GM18951 (cell line): ENCODE results near the gene CASP6.

Experiments
- POLR2A ChIP-seq: IDR thresholded peaks from 4 replicates; pipeline ENCODE4 v1.6.1; 2011; ENCODE audit warnings: mild to moderate bottlenecking; ENCODE audit not compliant: insufficient read length, insufficient read depth; ENCODE audit errors: extremely low read depth
- in situ Hi-C: fragments of 300-500 bp; cut with MboI; formaldehyde crosslinking; loops from one replicate; pipeline ENCODE4 v1.12.0; 2022; ENCODE audit warnings: low sequenced_read_pairs, mixed read lengths, inconsistent platforms; ENCODE audit not compliant: unreplicated experiment

CASP6 gene

GRCh38 chr4:109675181-109675580 is 28.1 kb downstream of the CASP6 start:
- in situ Hi-C loops: no loop called here
- no peak for TF ChIP-seq POLR2A

GRCh38 chr4:109673303-109673702 is 29.9 kb downstream of the CASP6 start:
- no peak for TF ChIP-seq POLR2A

GRCh38 chr4:109672169-109672930 is 30.9 kb downstream of the CASP6 start:
- no peak for TF ChIP-seq POLR2A
- in situ Hi-C loops: loop anchor here (25.0 kb wide), 1 partner anchor 235 kb away; the partner anchor contains the start of gene SEC24B

More at GRCh38 chr4:109673303-109673702, 29.9 kb downstream of the CASP6 start:
- in situ Hi-C loops: loop anchor here (25.0 kb wide), 1 partner anchor 236 kb away; the partner anchor contains the start of gene SEC24B

- TF ChIP-seq POLR2A: no peak
- in situ Hi-C loops: loop anchor here (25.0 kb wide), 1 partner anchor 234 kb away; the partner anchor contains the start of gene SEC24B
Measured at GRCh38 chr4:109671350-109671749, 31.9 kb downstream of the CASP6 start.

GRCh38 chr4:109665783-109666485 is 37.3 kb downstream of the CASP6 start:
- no peak for TF ChIP-seq POLR2A
- in situ Hi-C loops: loop anchor here (25.0 kb wide), 1 partner anchor 229 kb away; the partner anchor contains the start of gene SEC24B

GRCh38 chr4:109662771-109663170 is 40.5 kb downstream of the CASP6 start:
- in situ Hi-C loops: loop anchor here (25.0 kb wide), 1 partner anchor 225 kb away; the partner anchor contains the start of gene SEC24B
- no peak for TF ChIP-seq POLR2A

- in situ Hi-C loops: loop anchor here (25.0 kb wide), 1 partner anchor 225 kb away; the partner anchor contains the start of gene SEC24B
- TF ChIP-seq POLR2A: no peak
Measured at GRCh38 chr4:109662116-109662515, 41.1 kb downstream of the CASP6 start.

- in situ Hi-C loops: loop anchor here (25.0 kb wide), 1 partner anchor 222 kb away; the partner anchor contains the start of gene SEC24B
- TF ChIP-seq POLR2A: no peak
Measured at GRCh38 chr4:109658871-109659410, 44.3 kb downstream of the CASP6 start.

- no peak for TF ChIP-seq POLR2A
- in situ Hi-C loops: loop anchor here (25.0 kb wide), 1 partner anchor 221 kb away; the partner anchor contains the start of gene SEC24B
Measured at GRCh38 chr4:109657854-109658418, 45.3 kb downstream of the CASP6 start.

- in situ Hi-C loops: loop anchor here (25.0 kb wide), 1 partner anchor 218 kb away; the partner anchor contains the start of gene SEC24B
- no peak for TF ChIP-seq POLR2A
Measured at GRCh38 chr4:109655396-109655795, 47.8 kb downstream of the CASP6 start.

- in situ Hi-C loops: loop anchor here (25.0 kb wide), 1 partner anchor 213 kb away; the partner anchor contains the start of gene SEC24B
- no peak for TF ChIP-seq POLR2A
Measured at GRCh38 chr4:109649872-109650271, 53.4 kb downstream of the CASP6 start.

GRCh38 chr4:109648997-109649575 is 54.2 kb downstream of the CASP6 start:
- no peak for TF ChIP-seq POLR2A

More at GRCh38 chr4:109648997-109649575, 54.2 kb downstream of the CASP6 start:
- in situ Hi-C loops: no loop called here
